Small intestine (tissue), 7 donors: ENCODE data around the gene ACBD6. TPM values are rescaled to one million over a fixed set of nuclear protein-coding genes. Genes with fewer than 3 reads are reported as not detected.
A peak's percentile ranks its signal among the peaks of the same experiment; 100 is the strongest.

Experiments
- DNase-seq, 2 donors: peaks; one replicate each; pipeline versions ENCODE4 v3.0.0 to v3.0.0-alpha.2; 2013
- FAIRE-seq: peaks from 2 replicates; lab custom pipeline; 2012; peaks lifted over from hg19 to GRCh38; lab: Jason Lieb, UNC
- H3K27ac ChIP-seq, 3 donors: one replicate each; pipeline ENCODE4 v1.5.1; 2013; ENCODE audit warnings: low read length in 2 of 3, mild to moderate bottlenecking in 2 of 3, control low read depth in 1 of 3, inconsistent platforms in 1 of 3, low read depth in 1 of 3, moderate library complexity in 1 of 3
- H3K27me3 ChIP-seq, 3 donors: one replicate each; pipeline ENCODE4 v1.6.1; 2013; ENCODE audit warnings: low read length in 3 of 3, inconsistent platforms in 1 of 3; ENCODE audit not compliant: control insufficient read depth in 3 of 3, insufficient read depth in 3 of 3
- H3K36me3 ChIP-seq, 3 donors: one replicate each; pipeline ENCODE4 v1.6.1; 2013; ENCODE audit warnings: low read length in 3 of 3, inconsistent platforms in 1 of 3, low read depth in 1 of 3, mild to moderate bottlenecking in 1 of 3, moderate library complexity in 1 of 3; ENCODE audit not compliant: control insufficient read depth in 3 of 3, insufficient read depth in 2 of 3
- H3K4me1 ChIP-seq, 3 donors: one replicate each; pipeline ENCODE4 v1.6.1; 2013; ENCODE audit warnings: low read length in 2 of 3, inconsistent platforms in 1 of 3, low read depth in 1 of 3, mild to moderate bottlenecking in 1 of 3, moderate library complexity in 1 of 3; ENCODE audit not compliant: control insufficient read depth in 3 of 3, insufficient read depth in 2 of 3
- H3K4me3 ChIP-seq, 3 donors: one replicate each; pipeline ENCODE4 v1.5.1; 2013; ENCODE audit warnings: low read length in 3 of 3, control low read depth in 1 of 3, inconsistent platforms in 1 of 3, low read depth in 1 of 3, mild to moderate bottlenecking in 1 of 3, moderate library complexity in 1 of 3
- H3K9me3 ChIP-seq, 2 donors: one replicate each; pipeline ENCODE4 v1.6.1; 2013; ENCODE audit warnings: low read depth in 1 of 2, low read length in 1 of 2; ENCODE audit not compliant: control insufficient read depth in 2 of 2, insufficient read depth in 1 of 2
- WGBS, 3 donors: extraction: QIAGEN DNeasy Blood & Tissue Kit; methylation state at CpG; one replicate each; pipeline ENCODE4 v1.1.7; 2013; 5-methylcytosine and 5-hydroxymethylcytosine counted together
- polyA plus RNA-seq, 4 donors: library from polyadenylated mRNA; stranded (reverse) in 3 of 4; unstranded in 1 of 4; fragments of 200-250 nt in 3 of 4; fragments of 120-200 nt in 1 of 4; gene quantifications; one replicate each; pipeline versions ENCODE4 v1.2.1 to v1.2.3, GENCODE V29; 2013
- donor health status: healthy with polysubstance abuse.
- donor health status: control.
- donor health status: control.
- donor health status: Bipolar disorder and iron deficiency.
- donor health status: healthy.

The ACBD6 gene
- polyA plus RNA-seq, 4 donors: 12.7 to 49.5 (median 20.7) TPM

GRCh38 chr1:180387413-180387812 is 115.0 kb downstream of the ACBD6 start:
- Histone ChIP-seq H3K4me1 (no peaks in the 10 kb centered on the region), H3K36me3 (peaks cover 0 to 3% (median 0%) of the 10 kb centered on the region in 3 donors), H3K4me3 (no peak overlapping the region), H3K27ac (no peak overlapping the region), H3K27me3 (no peaks in the 10 kb centered on the region), H3K9me3 (peaks cover 1 to 21% of the 10 kb centered on the region in 2 donors)
- WGBS, 3 donors: 95 to 100% (median 100%) methylated on average over 1 of the region's 1 CpG
- DNase-seq: no peak
- no peak for FAIRE-seq

DNA sequence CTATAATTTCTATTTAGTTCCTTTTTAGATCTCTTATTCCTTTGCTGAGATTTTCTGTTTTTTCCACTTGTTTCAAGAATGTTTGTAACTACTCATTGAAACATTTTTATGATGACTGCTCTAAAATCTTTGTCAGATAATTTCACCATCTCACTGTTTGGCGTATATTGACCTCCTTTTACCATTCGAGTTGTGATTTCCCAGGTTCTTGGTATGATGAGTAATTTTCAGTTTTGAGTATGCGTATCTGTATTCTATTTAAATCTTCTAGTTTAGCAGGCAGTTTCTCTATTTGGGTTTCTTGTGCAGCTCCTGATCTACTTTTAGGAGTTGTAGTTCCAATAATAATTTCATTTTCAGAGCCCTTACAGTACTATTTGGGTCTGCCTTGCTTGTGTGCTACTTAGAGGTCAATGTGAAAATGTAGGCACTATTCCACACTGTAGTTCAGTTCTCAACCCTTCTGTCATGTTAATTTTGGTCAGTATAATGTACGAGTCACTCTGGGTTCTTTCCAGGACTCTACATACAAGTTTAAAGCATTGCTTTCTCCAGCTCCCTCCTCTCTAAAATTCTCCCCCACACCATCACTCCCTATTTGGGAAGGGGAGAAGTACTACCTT is 115.5 kb downstream of the ACBD6 start:
- FAIRE-seq: no peak
- no peaks in the 10 kb centered on the region for H3K27me3 ChIP-seq
- H3K36me3 ChIP-seq: peaks cover 0 to 3% (median 0%) of the 10 kb centered on the region in 3 donors
- H3K4me3 ChIP-seq: no peak overlapping the region
- no peak overlapping the region for H3K27ac ChIP-seq
- no peaks in the 10 kb centered on the region for H3K4me1 ChIP-seq
- WGBS, 3 donors: 77 to 89% (median 79%) methylated on average over 4 of the region's 4 CpGs
- no peak for DNase-seq
- peaks cover 1 to 21% of the 10 kb centered on the region in 2 donors for H3K9me3 ChIP-seq

DNA sequence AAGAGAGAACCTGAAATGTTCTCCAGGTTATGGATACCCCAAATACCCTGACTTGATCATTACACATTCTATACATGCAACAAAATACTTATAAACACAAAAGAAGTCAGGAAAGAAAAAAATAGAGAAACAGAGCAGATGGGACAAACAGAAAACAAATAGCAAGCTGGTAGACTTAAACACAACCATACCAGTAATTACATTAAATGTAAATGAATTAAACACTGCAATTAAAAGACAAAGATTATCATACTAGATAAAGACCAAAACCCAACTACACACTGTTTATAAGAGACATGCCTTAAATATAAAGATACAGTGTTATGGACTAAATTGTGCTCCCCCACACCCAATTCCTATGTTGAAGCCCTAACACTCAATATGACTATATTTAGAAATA is 117.2 kb downstream of the ACBD6 start:
- Histone ChIP-seq H3K4me3 (no peak overlapping the region), H3K9me3 (peaks cover 1 to 21% of the 10 kb centered on the region in 2 donors), H3K27me3 (no peaks in the 10 kb centered on the region), H3K36me3 (peaks cover 0 to 3% (median 0%) of the 10 kb centered on the region in 3 donors), H3K4me1 (no peaks in the 10 kb centered on the region), H3K27ac (no peak overlapping the region)
- no peak for DNase-seq
- no peak for FAIRE-seq

GRCh38 chr1:180384286-180385005 is 117.9 kb downstream of the ACBD6 start:
- Histone ChIP-seq H3K9me3 (peaks cover 1 to 25% of the 10 kb centered on the region in 2 donors), H3K27ac (no peak overlapping the region), H3K4me1 (no peaks in the 10 kb centered on the region), H3K4me3 (no peak overlapping the region), H3K36me3 (peaks cover 0 to 3% (median 0%) of the 10 kb centered on the region in 3 donors), H3K27me3 (no peaks in the 10 kb centered on the region)
- DNase-seq: no peak
- WGBS, 3 donors: 71 to 84% (median 72%) methylated on average over 3 of the region's 3 CpGs
- peak; percentile 57 for FAIRE-seq

DNA sequence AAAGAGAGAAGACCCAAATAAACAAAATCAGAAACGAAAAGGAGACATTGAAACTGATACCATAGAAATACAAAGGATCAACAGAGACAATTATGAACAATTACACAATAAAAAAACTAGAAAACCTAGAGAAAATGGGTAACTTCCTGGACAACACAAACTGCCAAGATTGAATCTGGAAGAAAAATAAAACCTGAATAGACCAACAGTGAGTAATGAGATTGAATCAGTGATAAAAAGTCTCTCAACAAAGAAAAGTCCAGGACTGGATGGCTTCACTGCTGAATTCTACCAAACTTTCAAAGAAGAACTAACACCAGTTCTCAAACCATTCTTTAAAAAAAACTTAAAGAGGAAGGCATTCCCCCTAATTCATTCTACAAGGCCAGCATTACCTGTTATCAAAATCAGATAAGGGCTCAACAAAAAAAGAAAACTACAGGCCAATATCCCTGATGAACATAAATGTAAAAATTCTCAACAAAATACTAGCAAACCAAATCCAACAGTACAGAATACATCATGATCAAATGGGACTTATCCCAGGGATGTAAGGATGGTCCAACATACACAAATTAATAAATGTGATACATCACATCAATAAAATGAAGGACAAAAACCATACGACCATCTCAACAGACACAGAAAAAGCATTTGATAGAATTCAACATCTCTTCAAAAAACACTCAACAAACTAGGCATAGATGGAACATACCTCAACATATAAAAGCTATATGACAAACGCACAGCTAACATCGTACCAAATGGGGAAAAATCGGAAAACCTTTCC is 119.9 kb downstream of the ACBD6 start:
- no peak for FAIRE-seq
- no peaks in the 10 kb centered on the region for H3K4me1 ChIP-seq
- 90 to 93% (median 91%) methylated on average over 5 of the region's 5 CpGs for WGBS, 3 donors
- no peak overlapping the region for H3K27ac ChIP-seq
- DNase-seq: no peak
- no peak overlapping the region for H3K4me3 ChIP-seq
- H3K27me3 ChIP-seq: no peaks in the 10 kb centered on the region
- H3K9me3 ChIP-seq: peaks cover 1 to 33% of the 10 kb centered on the region in 2 donors
- peaks cover 0 to 9% (median 0%) of the 10 kb centered on the region in 3 donors for H3K36me3 ChIP-seq

- WGBS, 3 donors: 87 to 92% (median 90%) methylated on average over 4 of the region's 4 CpGs
- Histone ChIP-seq H3K27ac (no peak overlapping the region), H3K9me3 (peaks cover 1 to 28% of the 10 kb centered on the region in 2 donors), H3K4me1 (no peaks in the 10 kb centered on the region), H3K4me3 (no peak overlapping the region), H3K36me3 (peaks cover 0 to 7% (median 0%) of the 10 kb centered on the region in 3 donors), H3K27me3 (no peaks in the 10 kb centered on the region)
- no peak for DNase-seq
- no peak for FAIRE-seq
These were observed 121.2 kb downstream of the ACBD6 start for GRCh38 chr1:180381184-180381580.

- Histone ChIP-seq H3K27me3 (no peaks in the 10 kb centered on the region), H3K4me1 (no peaks in the 10 kb centered on the region), H3K9me3 (peaks cover 1 to 23% of the 10 kb centered on the region in 2 donors), H3K27ac (no peak overlapping the region), H3K36me3 (peaks cover 0 to 7% (median 0%) of the 10 kb centered on the region in 3 donors), H3K4me3 (no peak overlapping the region)
- 80 to 93% (median 82%) methylated on average over 3 of the region's 3 CpGs for WGBS, 3 donors
- FAIRE-seq (no peak), DNase-seq (no peak)
These were observed 121.9 kb downstream of the ACBD6 start for GRCh38 chr1:180380259-180381183.
